SK-MEL-5 (cell line): ENCODE results near the gene OR6X1. TPM values are rescaled to one million over a fixed set of nuclear protein-coding genes. Genes with fewer than 3 reads are reported as not detected.
"Not testable (repeated sequence)": the region's sequence is repeated elsewhere in the genome, so short reads cannot be mapped to it uniquely, and the experiment has no call there.

Experiments used
- DNase-seq: peaks from one replicate; pipeline ENCODE4 v3.0.0-alpha.2; 2016; ENCODE audit warnings: low read depth, low spot score
- in situ Hi-C: cut with HindIII; loops from 2 replicates; pipeline ENCODE4 v1.10.0; 2016; ENCODE audit warnings: low sequenced_read_pairs, high pct_unique_total_duplicates, low pct_unique_long_range_greater_than_20kb
- small RNA-seq, 2 experiments: library from RNA; depleted of rRNA; stranded (forward); fragments of <200 nt; gene quantifications; one replicate each; pipeline ENCODE3, GENCODE V24; 2014
- total RNA-seq: library from RNA; depleted of rRNA; stranded (reverse); fragments of >200 nt; shearing (Covaris generic); gene quantifications from 2 replicates; pipeline ENCODE4 v1.2.3, GENCODE V29; 2014; rRNA removed

The OR6X1 gene
- total RNA-seq, 1 experiment from 2014 or later = not detected

DNA sequence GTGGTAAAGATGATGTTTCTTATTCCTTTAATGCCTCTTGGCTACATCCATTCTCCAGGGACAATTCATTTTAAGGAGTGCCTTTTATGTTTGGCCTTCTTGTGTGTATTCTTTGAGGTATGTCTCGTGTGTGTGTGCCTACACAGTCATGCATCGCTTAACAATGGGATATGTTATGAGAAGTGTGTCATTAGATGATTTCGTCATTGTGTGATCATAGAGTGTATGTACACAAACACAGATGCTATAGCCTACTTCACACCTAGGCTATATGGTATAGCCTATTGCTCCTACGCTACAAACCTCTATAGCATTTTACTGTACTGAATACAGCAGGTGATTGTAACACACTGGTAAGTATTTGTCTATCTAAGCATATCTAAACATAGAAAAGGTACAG is 35.8 kb downstream of the OR6X1 start:
- no peak for DNase-seq

DNA sequence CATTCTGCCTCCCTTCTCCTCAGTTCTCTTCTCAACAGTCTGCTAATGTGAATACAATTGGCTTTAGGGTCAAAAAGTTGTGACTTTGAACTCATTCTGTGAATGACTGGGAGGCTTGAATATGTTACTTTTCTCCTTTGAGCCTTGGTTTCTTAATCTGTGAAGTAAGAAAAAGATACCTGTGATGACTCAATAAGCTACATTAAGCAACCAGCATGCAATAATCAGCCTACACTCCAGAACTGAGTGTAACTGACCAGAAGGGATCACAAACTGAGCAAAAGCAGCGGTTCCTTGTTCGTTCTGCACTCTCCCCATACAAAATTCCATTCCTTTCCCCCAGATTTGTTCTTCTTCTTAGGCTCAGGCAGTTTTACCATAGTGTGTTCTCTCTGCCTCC is 36.3 kb downstream of the OR6X1 start:
- DNase-seq = no peak
- in situ Hi-C loops = loop anchor here (10.0 kb wide), 1 partner anchor 63 kb away; the partner anchor contains the start of gene SCN3B

More for the DNA sequence above, 35.8 kb downstream of the OR6X1 start:
- in situ Hi-C loops = loop anchor here (10.0 kb wide), 1 partner anchor 64 kb away; the partner anchor contains the start of gene SCN3B

DNA sequence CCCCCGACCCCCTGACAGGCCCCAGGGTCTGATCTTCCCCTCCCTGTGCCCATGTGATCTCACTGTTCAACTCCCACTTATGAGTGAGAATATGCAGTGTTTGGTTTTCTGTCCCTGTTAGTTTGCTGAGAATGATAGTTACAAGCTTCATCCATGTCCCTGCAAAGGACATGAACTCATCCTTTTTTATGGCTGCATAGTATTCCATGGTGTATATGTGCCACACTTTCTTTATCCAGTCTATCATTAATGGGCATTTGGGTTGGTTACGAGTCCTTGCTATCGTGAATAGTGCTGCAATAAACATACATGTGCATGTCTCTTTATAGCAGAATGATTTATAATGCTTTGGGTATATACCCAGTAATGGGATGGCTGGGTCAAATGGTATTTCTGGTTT is 41.7 kb downstream of the OR6X1 start:
- DNase-seq = not testable (repeated sequence)
- in situ Hi-C loops = loop anchor here (10.0 kb wide), 1 partner anchor 58 kb away; the partner anchor contains the start of gene SCN3B

DNA sequence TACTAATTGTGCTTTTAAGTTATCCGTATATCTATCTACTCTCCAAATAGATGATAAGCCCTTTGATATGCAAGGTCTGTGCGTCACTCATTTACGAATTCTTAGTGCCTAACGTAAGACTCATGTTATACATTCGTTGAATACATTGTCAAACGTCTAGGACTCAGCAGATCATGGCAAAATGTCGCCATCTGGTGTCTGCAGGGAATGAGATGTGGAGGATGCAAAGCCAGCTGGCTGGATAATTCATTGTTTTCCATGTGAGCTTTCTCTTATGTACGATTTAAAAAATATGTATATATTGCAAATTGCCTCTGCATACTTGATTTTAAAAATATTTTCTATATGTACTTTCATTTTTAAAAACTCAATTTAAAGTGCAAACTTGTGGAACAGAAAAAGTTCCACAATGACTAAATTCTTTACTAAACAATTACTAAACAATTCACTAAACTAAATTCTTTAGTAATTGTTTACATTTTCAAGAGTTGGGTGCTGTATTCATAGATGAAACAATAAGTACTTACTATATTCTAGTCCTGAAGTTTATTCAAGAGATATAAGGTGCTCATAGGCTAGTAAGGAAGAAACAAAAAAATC is 46.6 kb downstream of the OR6X1 start:
- in situ Hi-C loops = no loop called here
- peak; percentile 78 for DNase-seq

DNA sequence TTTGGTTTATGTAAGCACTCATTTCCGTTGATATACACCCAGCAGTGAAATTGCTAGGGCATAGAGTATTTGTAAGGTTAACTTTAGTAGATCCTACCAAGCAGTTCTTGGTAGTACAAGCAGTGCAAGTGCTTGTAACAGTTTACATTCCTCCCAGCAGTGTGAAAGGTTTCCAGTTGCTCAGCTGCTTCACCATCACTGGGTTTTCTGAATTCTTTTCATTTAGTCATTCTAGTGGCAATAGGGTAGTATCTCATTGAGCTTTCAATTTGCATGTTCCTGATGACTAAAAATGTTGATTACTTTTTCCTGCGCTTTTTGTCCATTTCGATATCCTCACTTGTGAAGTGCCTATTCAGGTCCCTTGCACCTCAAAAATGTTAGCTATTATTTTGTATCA is 47.1 kb downstream of the OR6X1 start:
- no peak for DNase-seq
- in situ Hi-C loops = no loop called here

DNA sequence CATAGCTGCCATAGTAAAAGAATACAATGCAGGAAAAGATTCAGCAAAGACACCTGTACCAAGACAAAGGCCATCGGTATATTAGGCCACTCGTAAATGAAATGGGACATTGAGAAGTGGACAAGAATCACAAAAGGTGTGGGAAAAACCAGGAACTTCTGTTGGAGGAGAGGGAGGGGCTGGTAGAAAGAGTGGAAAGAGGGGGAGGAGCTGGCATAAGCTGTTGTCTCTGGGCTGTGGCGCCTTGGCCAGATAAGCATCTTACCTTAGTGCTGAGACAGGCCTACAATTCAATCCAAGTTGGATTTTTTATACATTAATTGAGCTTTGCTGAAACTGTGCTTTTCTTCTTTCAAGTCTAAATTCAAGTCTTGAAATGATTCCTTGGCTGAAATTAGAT is 50.0 kb downstream of the OR6X1 start:
- DNase-seq = no peak
- in situ Hi-C loops = no loop called here

Small RNA genes within 50 kb of the gene (small RNA-seq; reads per million reads assigned to genes)
- gene RNU1-21P = 0 reads per million in 2 experiments

Other genes with a start within 250 kb of the OR6X1 start
- 0.08 and 0.11 TPM in 2 replicates for gene SCN3B, start 99.9 kb downstream of the OR6X1 start, total RNA-seq
- 5.8 and 7.6 TPM in 2 replicates for gene ZNF202, start 12.9 kb downstream of the OR6X1 start, total RNA-seq
- gene OR6M1, start 51.8 kb upstream of the OR6X1 start, total RNA-seq = not detected in 2 replicates
- gene TMEM225, start 131.2 kb upstream of the OR6X1 start, total RNA-seq = not detected in 2 replicates
- gene OR8D4, start 147.6 kb upstream of the OR6X1 start, total RNA-seq = not detected in 2 replicates
- not detected in 2 replicates for gene OR4D5, start 185.1 kb upstream of the OR6X1 start, total RNA-seq
- gene OR6T1, start 189.3 kb upstream of the OR6X1 start, total RNA-seq = not detected in 2 replicates
- not detected in 2 replicates for gene OR10S1, start 223.3 kb upstream of the OR6X1 start, total RNA-seq
- not detected in 2 replicates for gene OR10G6, start 240.6 kb upstream of the OR6X1 start, total RNA-seq